NCI-H2227 treated with DMSO at 0.1 percent for 48 hours (cell line): ENCODE data around the gene CD300C.
"Not testable (repeated sequence)": the region's sequence is repeated elsewhere in the genome, so short reads cannot be mapped to it uniquely, and the experiment has no call there.

Experiments used
- DNase-seq: peaks from one replicate; lab custom pipeline; 2025; lab: John Stamatoyannopoulos, UW

The CD300C gene

GRCh38 chr17:74531231-74531761 lies 14.6 kb downstream of the CD300C start, which contains the start of gene CD300LB:
CD300LB (minus strand) TSS chr17:74531475; CDS start chr17:74531350, 125 bp downstream.
- DNase-seq: no peak

- no peak for DNase-seq
These were observed 15.1 kb downstream of the CD300C start for GRCh38 chr17:74530831-74531150.

GRCh38 chr17:74529243-74529642 lies 16.7 kb downstream of the CD300C start:
- no peak for DNase-seq

GRCh38 chr17:74528491-74529199 lies 17.3 kb downstream of the CD300C start:
- DNase-seq: no peak

- DNase-seq: no peak
These were observed 18.2 kb downstream of the CD300C start for GRCh38 chr17:74527756-74528155.

GRCh38 chr17:74527081-74527480 lies 18.8 kb downstream of the CD300C start:
- no peak for DNase-seq

GRCh38 chr17:74526681-74527080 lies 19.2 kb downstream of the CD300C start:
- no peak for DNase-seq

- DNase-seq: no peak
These were observed 20.1 kb downstream of the CD300C start for GRCh38 chr17:74525781-74526288.

GRCh38 chr17:74525465-74525725 lies 20.5 kb downstream of the CD300C start:
- DNase-seq: no peak

- no peak for DNase-seq
These were observed 21.1 kb downstream of the CD300C start for GRCh38 chr17:74524653-74525464.

- DNase-seq: no peak
These were observed 22.6 kb downstream of the CD300C start for GRCh38 chr17:74523308-74523707.

GRCh38 chr17:74522381-74523105 lies 23.4 kb downstream of the CD300C start:
- DNase-seq: no peak

GRCh38 chr17:74521701-74522201 lies 24.2 kb downstream of the CD300C start:
- DNase-seq: no peak

GRCh38 chr17:74520790-74521480 lies 25.0 kb downstream of the CD300C start:
- DNase-seq: no peak

- no peak for DNase-seq
These were observed 25.9 kb downstream of the CD300C start for GRCh38 chr17:74520016-74520434.

GRCh38 chr17:74518413-74518981 lies 27.4 kb downstream of the CD300C start:
- not testable (repeated sequence) for DNase-seq

- no peak for DNase-seq
These were observed 29.2 kb downstream of the CD300C start for GRCh38 chr17:74516561-74517328.

GRCh38 chr17:74515941-74516340 lies 30.0 kb downstream of the CD300C start:
- DNase-seq: no peak

- DNase-seq: no peak
These were observed 31.1 kb downstream of the CD300C start for GRCh38 chr17:74514632-74515334.
